Measurements from ENCODE around the gene A2M. TPM values are rescaled to one million over a fixed set of nuclear protein-coding genes. Genes with fewer than 3 reads are reported as not detected.

The A2M gene
- total RNA-seq, 1 donor from 2014 or later = 846 TPM

GRCh38 chr12:9040484-9041186 lies 75.1 kb downstream of the A2M start:
- Histone ChIP-seq H3K27me3 (no peaks in the 10 kb centered on the region), H3K9me3 (no peaks in the 10 kb centered on the region), H3K36me3 (no peaks in the 10 kb centered on the region), H3K4me1 (no peaks in the 10 kb centered on the region), H3K4me3 (no peak overlapping the region), H3K27ac (no peak overlapping the region)
- no peak for DNase-seq (ENCODE audit: low spot score in 2 of 2)
- intact Hi-C loops (cut with DNase I) = loop anchor here (10.0 kb wide), 1 partner anchor 386 kb away; no protein-coding TSS in a partner anchor
- TF ChIP-seq, protein P1, sequence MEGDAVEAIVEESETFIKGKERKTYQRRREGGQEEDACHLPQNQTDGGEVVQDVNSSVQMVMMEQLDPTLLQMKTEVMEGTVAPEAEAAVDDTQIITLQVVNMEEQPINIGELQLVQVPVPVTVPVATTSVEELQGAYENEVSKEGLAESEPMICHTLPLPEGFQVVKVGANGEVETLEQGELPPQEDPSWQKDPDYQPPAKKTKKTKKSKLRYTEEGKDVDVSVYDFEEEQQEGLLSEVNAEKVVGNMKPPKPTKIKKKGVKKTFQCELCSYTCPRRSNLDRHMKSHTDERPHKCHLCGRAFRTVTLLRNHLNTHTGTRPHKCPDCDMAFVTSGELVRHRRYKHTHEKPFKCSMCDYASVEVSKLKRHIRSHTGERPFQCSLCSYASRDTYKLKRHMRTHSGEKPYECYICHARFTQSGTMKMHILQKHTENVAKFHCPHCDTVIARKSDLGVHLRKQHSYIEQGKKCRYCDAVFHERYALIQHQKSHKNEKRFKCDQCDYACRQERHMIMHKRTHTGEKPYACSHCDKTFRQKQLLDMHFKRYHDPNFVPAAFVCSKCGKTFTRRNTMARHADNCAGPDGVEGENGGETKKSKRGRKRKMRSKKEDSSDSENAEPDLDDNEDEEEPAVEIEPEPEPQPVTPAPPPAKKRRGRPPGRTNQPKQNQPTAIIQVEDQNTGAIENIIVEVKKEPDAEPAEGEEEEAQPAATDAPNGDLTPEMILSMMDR (IDR thresholded peaks at IDR 0.05) = no peak

GRCh38 chr12:9039397-9039977 lies 76.2 kb downstream of the A2M start:
- no peaks in the 10 kb centered on the region for H3K4me1 ChIP-seq
- TF ChIP-seq, protein P1 (IDR thresholded peaks at IDR 0.05) = peak; percentile 39 to 71 (median 67)
- no peaks in the 10 kb centered on the region for H3K36me3 ChIP-seq
- H3K27me3 ChIP-seq = no peaks in the 10 kb centered on the region
- no peak overlapping the region for H3K4me3 ChIP-seq
- no peak for DNase-seq (ENCODE audit: low spot score in 2 of 2)
- H3K9me3 ChIP-seq = no peaks in the 10 kb centered on the region
- intact Hi-C loops (cut with DNase I) = loop anchor here (2.0 to 5.0 kb wide), 2 partner anchors 91 to 357 kb away; partner anchors contain the start of gene M6PR
- H3K27ac ChIP-seq = no peak overlapping the region

DNA sequence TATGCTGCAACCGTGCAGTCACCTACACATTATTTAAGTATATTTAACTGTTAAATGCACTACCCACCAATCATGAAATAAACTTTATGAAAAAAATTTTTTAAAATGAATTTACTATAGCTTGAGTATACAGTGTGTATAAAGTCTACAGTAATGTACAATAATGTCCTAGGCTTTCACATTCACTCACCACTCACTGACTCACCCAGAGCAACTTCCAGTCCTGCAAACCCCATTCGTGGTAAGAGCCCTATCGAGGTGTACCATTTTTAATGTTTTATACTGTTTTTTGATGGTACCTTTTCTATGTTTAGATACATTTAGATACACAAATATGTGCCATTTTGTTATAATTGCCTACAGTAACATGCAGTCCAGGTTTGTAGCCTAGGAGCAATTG lies 78.3 kb downstream of the A2M start:
- intact Hi-C loops (cut with DNase I) = loop anchor here (5.0 kb wide), 1 partner anchor 355 kb away; no protein-coding TSS in a partner anchor
- TF ChIP-seq, protein P1 (IDR thresholded peaks at IDR 0.05) = no peak
- no peaks in the 10 kb centered on the region for H3K9me3 ChIP-seq
- no peak overlapping the region for H3K4me3 ChIP-seq
- no peaks in the 10 kb centered on the region for H3K4me1 ChIP-seq
- no peaks in the 10 kb centered on the region for H3K36me3 ChIP-seq
- DNase-seq (ENCODE audit: low spot score in 2 of 2) = no peak
- no peak overlapping the region for H3K27ac ChIP-seq
- H3K27me3 ChIP-seq = no peaks in the 10 kb centered on the region

- Histone ChIP-seq H3K27ac (no peak overlapping the region), H3K4me3 (no peak overlapping the region), H3K9me3 (no peaks in the 10 kb centered on the region), H3K27me3 (no peaks in the 10 kb centered on the region), H3K4me1 (no peaks in the 10 kb centered on the region), H3K36me3 (no peaks in the 10 kb centered on the region)
- TF ChIP-seq, protein P1 (IDR thresholded peaks at IDR 0.05) = no peak
- intact Hi-C loops (cut with DNase I) = loop anchor here (5.0 kb wide), 1 partner anchor 354 kb away; no protein-coding TSS in a partner anchor
- no peak for DNase-seq (ENCODE audit: low spot score in 2 of 2)
Observed at GRCh38 chr12:9036227-9036626, 79.5 kb downstream of the A2M start.

- TF ChIP-seq, protein P1 (IDR thresholded peaks at IDR 0.05) = no peak
- DNase-seq (ENCODE audit: low spot score in 2 of 2) = no peak
- intact Hi-C loops (cut with DNase I) = no loop called here
- Histone ChIP-seq H3K36me3 (no peaks in the 10 kb centered on the region), H3K9me3 (no peaks in the 10 kb centered on the region), H3K4me3 (no peak overlapping the region), H3K4me1 (no peaks in the 10 kb centered on the region), H3K27ac (no peak overlapping the region), H3K27me3 (no peaks in the 10 kb centered on the region)
Observed at GRCh38 chr12:9034095-9034494, 81.6 kb downstream of the A2M start.
